DMS79 (cell line): ENCODE data around the gene MTSS2.

Experiments used
- DNase-seq: peaks from one replicate; lab custom pipeline; 2025; lab: John Stamatoyannopoulos, UW

The MTSS2 gene

DNA sequence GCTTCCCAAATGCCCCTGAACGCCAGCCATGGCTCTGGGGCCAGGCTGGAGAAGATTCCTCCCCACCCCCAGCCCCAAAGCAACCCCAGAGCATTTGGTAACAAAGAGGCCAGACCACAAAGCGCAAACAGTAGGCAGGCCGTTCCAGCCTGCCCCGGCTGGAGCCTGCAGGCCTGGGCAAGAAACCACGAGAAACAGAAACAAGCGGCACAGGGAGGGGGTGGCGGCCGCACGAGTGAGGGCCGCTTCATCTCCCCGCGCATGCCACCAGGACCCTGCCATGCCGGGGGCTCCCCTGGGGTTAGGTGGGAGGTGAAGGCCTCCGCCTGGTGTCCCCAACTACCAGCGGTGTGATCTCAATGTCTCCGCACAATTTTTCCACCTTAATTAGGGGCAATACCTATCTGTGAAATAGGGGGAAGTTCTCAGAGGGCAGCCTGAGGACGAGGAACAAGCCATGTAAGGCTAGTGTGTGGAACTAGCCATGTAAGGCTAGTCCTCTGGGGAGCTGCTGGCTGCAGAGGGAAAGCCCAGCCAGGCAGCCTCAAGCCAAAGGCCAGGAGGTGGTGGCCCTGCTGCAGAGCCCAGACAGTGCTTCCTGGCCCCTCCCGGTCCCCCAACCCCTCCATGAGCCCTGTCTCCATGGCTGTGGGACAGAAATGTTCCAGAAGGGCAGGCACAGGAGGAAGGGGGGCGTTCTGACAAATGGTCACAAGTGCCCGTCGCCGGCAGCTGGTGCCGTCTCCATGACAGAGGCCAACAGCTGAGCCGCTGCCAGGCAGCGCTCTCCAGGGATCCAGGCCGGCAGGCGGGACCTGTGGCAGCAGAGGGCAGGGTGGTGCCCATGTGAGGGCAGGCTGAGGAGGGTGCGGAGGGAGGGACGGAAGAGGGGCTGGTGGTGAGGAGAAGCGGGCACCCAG lies 14.5 kb upstream of the MTSS2 start:
- DNase-seq = peak; percentile 6

DNA sequence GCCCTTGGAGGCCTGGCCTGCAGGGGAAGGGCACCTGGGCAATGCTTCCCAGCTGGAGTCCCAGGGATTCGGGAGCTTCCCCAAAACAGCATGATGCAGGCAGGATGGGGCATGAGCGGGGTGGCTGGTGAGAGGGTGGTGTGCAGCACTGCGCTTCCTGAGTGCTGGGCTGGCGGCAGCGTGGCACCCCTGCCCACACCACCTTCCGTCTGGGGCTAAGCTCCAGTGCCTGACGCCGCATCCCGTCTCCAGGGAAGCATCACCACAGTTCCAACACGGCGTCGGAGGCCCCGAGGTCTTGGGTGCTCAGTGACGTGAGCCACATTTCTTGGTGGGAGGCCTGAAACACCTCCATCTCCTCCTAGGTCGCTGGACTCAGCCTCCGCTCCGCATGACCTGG lies 13.8 kb upstream of the MTSS2 start:
- no peak for DNase-seq

DNA sequence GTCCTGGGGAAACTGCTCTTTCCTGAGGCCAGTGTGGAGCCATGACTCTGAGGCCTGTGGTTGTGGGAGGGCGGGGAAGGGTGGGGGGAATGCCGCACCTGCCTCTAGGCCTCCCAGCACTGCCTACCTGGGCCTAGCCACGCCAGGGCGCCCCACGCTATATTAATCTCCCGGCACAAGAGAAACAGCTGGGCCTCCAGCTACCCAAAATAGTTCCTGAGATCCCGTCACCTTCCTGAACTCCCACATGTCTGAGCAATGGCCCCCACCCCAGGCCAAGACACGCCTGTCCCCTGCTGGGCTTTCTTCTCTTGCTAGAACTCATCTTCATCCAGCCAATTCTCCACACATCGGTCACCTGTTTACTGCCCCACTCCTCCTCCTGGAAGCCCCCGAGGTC lies 13.0 kb upstream of the MTSS2 start:
- no peak for DNase-seq

GRCh38 chr16:70697594-70698170 lies 11.8 kb upstream of the MTSS2 start:
- DNase-seq = no peak

DNA sequence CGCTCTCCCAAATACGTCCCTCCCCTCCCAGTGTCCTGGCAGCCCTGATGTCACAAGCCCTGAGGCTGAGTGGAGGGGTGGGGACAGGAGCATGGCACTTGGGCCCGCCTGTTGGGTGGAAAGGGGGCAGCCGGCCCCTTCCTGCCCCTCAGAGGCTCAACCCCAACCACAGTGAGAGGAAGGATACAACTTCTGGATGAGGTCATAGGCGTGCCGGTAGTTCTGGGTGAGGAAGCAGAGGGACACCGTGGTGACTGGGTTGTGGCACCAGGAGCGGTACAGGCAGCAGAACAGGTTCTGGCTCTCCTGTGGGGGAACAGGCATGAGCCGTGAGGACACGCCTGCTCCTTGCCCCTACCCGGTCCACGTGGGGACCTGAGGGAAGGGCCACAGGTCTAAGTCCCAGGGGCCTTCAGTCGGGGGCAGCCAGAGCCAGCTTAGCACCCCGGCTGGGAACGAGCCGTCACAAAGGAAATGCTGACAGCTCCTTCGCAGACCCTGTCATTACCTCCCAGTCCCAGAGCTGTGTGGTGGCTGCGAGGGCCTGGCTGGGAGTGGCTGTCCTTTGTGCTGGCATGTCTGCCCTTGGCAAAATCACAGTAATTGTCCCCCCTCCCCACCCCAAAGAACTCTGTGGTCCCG lies 11.2 kb upstream of the MTSS2 start:
- DNase-seq = no peak

DNA sequence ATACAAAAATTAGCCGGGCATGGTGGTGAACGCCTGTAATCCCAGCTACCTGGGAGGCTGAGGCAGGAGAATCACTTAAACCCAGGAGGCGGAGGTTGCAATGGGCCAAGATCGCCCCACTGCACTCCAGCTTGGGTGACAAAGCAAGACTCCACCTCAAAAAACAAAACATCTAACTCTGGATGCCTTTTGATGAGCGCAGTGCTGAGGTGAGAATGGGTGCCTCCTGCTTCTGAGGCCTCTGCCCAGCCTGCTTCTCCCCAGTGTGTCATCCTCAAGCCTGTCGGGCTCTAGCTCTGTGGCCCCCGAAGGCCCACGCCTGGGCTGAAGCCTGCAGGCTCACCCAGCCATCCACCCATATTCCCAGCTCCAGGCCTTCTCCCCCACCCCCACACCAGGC lies 10.5 kb upstream of the MTSS2 start:
- no peak for DNase-seq

DNA sequence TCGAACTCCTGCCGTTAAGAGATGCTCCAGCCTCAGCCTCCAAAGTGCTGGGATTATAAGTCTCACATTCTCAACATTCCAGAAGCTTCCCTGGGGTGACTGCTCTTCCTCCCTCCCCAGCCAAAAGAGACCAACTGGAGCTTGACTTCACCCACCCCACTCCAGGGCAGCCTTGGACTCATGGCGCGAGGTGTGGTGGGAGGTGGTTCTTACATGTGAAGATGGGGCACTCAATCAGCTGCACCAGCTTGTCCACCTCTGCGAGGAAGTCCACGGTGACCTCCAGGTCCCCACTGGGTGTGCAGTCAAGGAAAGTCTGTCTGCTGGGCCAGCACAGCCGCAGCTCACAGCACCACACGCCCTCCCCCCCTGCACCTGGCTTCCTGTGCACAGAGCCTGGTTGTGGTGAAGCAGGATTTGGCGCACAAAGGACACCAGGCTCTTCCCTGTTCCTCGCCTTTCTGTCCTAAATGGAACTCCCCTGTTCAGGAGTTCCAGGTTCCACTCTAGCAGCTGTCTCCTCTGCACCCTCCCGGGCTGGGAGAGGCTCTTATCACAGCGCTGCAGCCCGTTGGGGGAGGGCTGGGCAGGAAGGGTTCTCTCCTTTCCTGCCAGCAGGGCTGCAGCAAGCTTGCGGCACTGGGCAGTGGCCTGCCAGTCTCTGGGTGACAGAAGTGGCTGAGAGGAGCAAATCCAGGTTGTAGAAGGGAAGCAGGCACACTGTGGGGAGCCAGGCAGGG lies 9.6 kb upstream of the MTSS2 start:
- DNase-seq = no peak

DNA sequence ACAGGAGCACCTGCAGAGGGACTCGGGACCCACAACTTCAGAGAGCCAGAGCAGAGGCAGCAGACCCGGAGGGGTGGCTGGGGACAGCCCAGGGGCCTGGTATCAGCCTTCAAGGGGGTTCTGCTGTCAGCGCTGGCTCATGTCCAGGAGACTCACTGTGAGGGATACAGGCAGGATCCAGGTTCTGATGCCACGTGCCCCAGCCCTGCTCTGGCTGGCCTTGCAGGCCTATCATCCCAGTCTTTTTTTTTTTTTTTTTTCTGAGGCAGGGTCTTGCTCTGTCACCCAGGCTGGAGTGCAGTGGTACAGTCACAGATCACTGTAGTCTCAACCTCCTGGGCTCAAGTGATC lies 9.0 kb upstream of the MTSS2 start:
- no peak for DNase-seq

- DNase-seq = no peak
Measured at GRCh38 chr16:70694088-70694867, 8.4 kb upstream of the MTSS2 start.

DNA sequence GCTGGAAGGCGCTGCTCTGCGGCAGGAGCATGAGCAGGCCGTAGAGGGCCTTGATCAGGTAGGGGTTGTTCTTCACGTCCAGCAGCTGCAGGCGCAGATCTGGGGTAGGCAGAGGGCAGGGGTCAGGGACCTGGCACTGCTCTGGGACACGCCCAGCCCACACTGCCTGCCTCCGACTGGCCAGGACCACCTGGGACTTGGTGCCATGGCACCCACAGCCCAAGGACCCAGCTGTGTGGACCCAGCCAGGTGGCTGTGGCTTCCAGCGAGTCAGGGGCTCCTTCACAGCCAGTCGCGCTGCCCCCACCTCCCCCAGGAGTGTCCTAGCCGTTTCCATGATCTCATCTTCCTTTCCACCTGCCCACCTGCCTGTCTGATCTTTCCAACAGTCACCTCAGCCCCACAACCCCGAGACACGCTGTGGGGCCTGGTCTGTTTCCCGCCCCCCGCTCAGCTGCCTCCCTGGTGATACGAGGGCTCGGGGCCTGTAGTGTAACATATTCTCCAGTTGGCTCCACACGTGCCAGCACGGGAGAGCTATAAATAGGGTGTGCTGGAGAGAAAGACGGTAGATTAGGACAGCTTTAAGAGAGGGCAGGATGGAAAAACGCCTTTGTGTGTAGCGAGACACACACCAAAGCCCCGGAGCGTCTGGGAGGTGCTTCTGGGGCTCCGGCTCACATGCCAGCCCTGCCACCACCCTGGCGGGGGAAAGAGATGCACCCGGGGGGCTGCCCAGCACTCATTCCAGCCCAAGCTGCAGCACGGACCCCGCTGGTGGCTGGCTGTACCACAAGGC lies 7.2 kb upstream of the MTSS2 start:
- no peak for DNase-seq

- no peak for DNase-seq
Measured at GRCh38 chr16:70692130-70692872, 6.4 kb upstream of the MTSS2 start.

- DNase-seq = no peak
Measured at GRCh38 chr16:70691223-70692129, 5.6 kb upstream of the MTSS2 start.

- no peak for DNase-seq
Measured at GRCh38 chr16:70689970-70690891, 4.4 kb upstream of the MTSS2 start.

DNA sequence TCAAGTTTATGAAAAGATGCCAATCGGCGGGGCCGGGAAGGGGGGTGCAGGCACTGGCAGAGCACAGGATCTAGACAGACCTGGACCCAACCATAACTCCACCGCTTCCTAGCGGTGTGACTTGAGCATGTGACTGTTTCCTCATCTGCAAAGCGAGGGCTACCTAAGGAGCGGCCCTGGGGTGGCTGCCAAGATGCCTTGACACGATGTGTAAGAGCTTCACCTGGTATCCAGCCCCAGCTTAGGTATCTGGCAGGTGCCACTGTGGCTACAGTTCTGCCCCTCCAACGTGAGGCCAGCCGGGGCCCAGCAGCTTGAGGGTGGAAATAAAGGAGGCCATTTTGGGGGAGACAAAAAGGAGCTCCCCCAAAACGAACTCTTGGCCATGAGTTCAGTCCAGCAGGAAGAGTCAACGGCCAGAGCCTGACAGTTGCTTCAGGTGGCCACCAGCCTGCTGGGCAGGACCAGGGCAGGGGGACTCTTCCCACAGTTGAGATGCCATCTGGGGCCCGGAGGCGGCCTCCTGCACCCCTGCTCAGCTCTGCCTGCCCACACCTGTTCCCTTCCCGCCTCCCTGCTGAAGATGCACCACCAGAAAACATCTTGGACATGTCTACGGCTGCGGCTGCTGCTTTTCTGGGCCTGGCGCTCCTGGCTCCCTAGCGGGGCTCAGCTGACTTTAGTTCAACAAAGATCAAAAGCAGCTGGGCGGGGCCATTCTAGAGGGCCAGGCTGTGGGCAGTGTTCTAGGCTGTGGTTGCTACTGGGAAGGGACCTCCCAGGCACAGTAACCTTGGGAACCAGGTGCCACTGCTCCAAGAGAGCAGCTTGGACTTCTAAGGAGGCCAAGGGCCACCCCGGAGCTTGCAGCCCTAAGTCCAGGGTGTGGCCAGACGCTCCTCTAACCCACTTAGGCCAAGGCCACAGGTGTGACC lies 3.4 kb upstream of the MTSS2 start:
- no peak for DNase-seq

- DNase-seq = no peak
Measured at GRCh38 chr16:70688246-70688742, 2.4 kb upstream of the MTSS2 start.

- no peak for DNase-seq
Measured at GRCh38 chr16:70687671-70688245, 1.9 kb upstream of the MTSS2 start.
